Neutrophil (primary cell): ENCODE data around the gene EPGN.

Experiments
- H3K27ac ChIP-seq: fragments of 200-600 bp; sonication (generic); 2 replicates; pipeline ENCODE4 v1.5.1; 2016; ENCODE audit warnings: mild to moderate bottlenecking, moderate library complexity
- H3K27me3 ChIP-seq: fragments of 200-600 bp; sonication (generic); 2 replicates; pipeline ENCODE4 v1.6.0; 2016; ENCODE audit warnings: mild to moderate bottlenecking
- H3K36me3 ChIP-seq: fragments of 200-600 bp; sonication (generic); 2 replicates; pipeline ENCODE4 v1.5.1; 2017
- H3K4me1 ChIP-seq, 2 experiments: fragments of 200-600 bp in 1 of 2; sonication (generic) in 1 of 2; 1 replicate in 1 of 2; 2 replicates in 1 of 2; pipeline versions ENCODE4 v1.5.1 to v1.6.1; 2013 to 2016; ENCODE audit warnings: low read depth in 1 of 2, low read length in 1 of 2, mild to moderate bottlenecking in 1 of 2, moderate library complexity in 1 of 2; ENCODE audit not compliant: control insufficient read depth in 1 of 2, insufficient read depth in 1 of 2
- H3K4me3 ChIP-seq, 2 experiments: fragments of 200-600 bp in 1 of 2; sonication (generic) in 1 of 2; 1 replicate in 1 of 2; 2 replicates in 1 of 2; pipeline ENCODE4 v1.5.1; 2013 to 2016; ENCODE audit warnings: low read depth in 1 of 2, low read length in 1 of 2, mild to moderate bottlenecking in 1 of 2, moderate library complexity in 1 of 2
- H3K9me3 ChIP-seq: fragments of 200-600 bp; sonication (generic); 2 replicates; pipeline ENCODE4 v1.5.1; 2016
- CTCF ChIP-seq: fragments of 200-600 bp; sonication (generic); IDR thresholded peaks from 2 replicates; pipeline ENCODE4 v1.5.1; 2016; ENCODE audit warnings: antibody characterized with exemption

The EPGN gene

GRCh38 chr4:74364652-74365491, 56.6 kb downstream of the EPGN start, which contains the start of gene EREG:
Gene EREG (plus strand): TSS chr4:74365145. CDS start chr4:74365309, 164 bp downstream.
- Histone ChIP-seq H3K36me3 (no peaks in the 10 kb centered on the region), H3K9me3 (no peaks in the 10 kb centered on the region), H3K27ac (no peak within 1 kb of the TSS), H3K4me1 (peaks cover 16 to 31% of the 10 kb centered on the region in 2 experiments), H3K27me3 (peaks cover 9% of the 10 kb centered on the region), H3K4me3 (peak within 1 kb of the TSS; percentile 32 to 55)
- TF ChIP-seq CTCF, result no peak

- TF ChIP-seq CTCF, result no peak
- H3K36me3 ChIP-seq, result no peaks in the 10 kb centered on the region
- H3K4me1 ChIP-seq, result peaks cover 16 to 31% of the 10 kb centered on the region in 2 experiments
- no peaks in the 10 kb centered on the region for H3K9me3 ChIP-seq
- peaks cover 9% of the 10 kb centered on the region for H3K27me3 ChIP-seq
- H3K4me3 ChIP-seq, result peak overlapping the region in 1 of 2 experiments; percentile 55
- no peak overlapping the region for H3K27ac ChIP-seq
Observed at GRCh38 chr4:74365761-74366160, 57.5 kb downstream of the EPGN start.
